OCI-LY3 (cell line): ENCODE data around the gene SLC19A2.

Experiments
- EZH2phosphoT487 ChIP-seq: fragments of 200-600 bp; shearing (Covaris generic); IDR thresholded peaks from 2 replicates; pipeline ENCODE4 v1.6.1; 2018; ENCODE audit warnings: antibody characterized with exemption, mixed run types, low read depth
- TF ChIP-seq, protein P1 (sequence below): fragments of 200-600, 300-600 bp; sonication (generic); IDR thresholded peaks from 2 replicates; pipeline ENCODE4 v1.5.1; 2014; ENCODE audit warnings: antibody characterized with exemption, low read length, low read depth

- TF ChIP-seq, protein P1, sequence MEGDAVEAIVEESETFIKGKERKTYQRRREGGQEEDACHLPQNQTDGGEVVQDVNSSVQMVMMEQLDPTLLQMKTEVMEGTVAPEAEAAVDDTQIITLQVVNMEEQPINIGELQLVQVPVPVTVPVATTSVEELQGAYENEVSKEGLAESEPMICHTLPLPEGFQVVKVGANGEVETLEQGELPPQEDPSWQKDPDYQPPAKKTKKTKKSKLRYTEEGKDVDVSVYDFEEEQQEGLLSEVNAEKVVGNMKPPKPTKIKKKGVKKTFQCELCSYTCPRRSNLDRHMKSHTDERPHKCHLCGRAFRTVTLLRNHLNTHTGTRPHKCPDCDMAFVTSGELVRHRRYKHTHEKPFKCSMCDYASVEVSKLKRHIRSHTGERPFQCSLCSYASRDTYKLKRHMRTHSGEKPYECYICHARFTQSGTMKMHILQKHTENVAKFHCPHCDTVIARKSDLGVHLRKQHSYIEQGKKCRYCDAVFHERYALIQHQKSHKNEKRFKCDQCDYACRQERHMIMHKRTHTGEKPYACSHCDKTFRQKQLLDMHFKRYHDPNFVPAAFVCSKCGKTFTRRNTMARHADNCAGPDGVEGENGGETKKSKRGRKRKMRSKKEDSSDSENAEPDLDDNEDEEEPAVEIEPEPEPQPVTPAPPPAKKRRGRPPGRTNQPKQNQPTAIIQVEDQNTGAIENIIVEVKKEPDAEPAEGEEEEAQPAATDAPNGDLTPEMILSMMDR = no peak
- no peak for TF ChIP-seq EZH2phosphoT487
Observed at GRCh38 chr1:169497317-169497716, 11.6 kb upstream of the SLC19A2 start.
